ENCODE measurements around the gene MBOAT1.

Gene MBOAT1

GRCh38 chr6:20241102-20241501, 28.8 kb upstream of the MBOAT1 start:
- no peak overlapping the region for H3K27ac ChIP-seq
- no peak for TF ChIP-seq CTCF (IDR thresholded peaks at IDR 0.05)
- no peak for TF ChIP-seq ZFX (IDR thresholded peaks at IDR 0.05; ENCODE audit: borderline replicate concordance)

- TF ChIP-seq ZFX (IDR thresholded peaks at IDR 0.05; ENCODE audit: borderline replicate concordance) (no peak), CTCF (IDR thresholded peaks at IDR 0.05) (no peak)
- no peak overlapping the region for H3K27ac ChIP-seq
These were observed 26.7 kb upstream of the MBOAT1 start for GRCh38 chr6:20238688-20239587.

- H3K27ac ChIP-seq: no peak overlapping the region
- no peak for TF ChIP-seq ZFX (IDR thresholded peaks at IDR 0.05; ENCODE audit: borderline replicate concordance)
- TF ChIP-seq CTCF (IDR thresholded peaks at IDR 0.05): no peak
These were observed 25.6 kb upstream of the MBOAT1 start for GRCh38 chr6:20237677-20238460.

GRCh38 chr6:20236909-20237600, 24.8 kb upstream of the MBOAT1 start:
- TF ChIP-seq ZFX (IDR thresholded peaks at IDR 0.05; ENCODE audit: borderline replicate concordance): no peak
- TF ChIP-seq CTCF (IDR thresholded peaks at IDR 0.05): no peak

GRCh38 chr6:20236344-20236743, 24.1 kb upstream of the MBOAT1 start:
- no peak overlapping the region for H3K27ac ChIP-seq
- TF ChIP-seq CTCF (IDR thresholded peaks at IDR 0.05) (no peak), ZFX (IDR thresholded peaks at IDR 0.05; ENCODE audit: borderline replicate concordance) (no peak)

More at GRCh38 chr6:20236909-20237600, 24.8 kb upstream of the MBOAT1 start:
- H3K27ac ChIP-seq: no peak overlapping the region

GRCh38 chr6:20235041-20235440, 22.8 kb upstream of the MBOAT1 start:
- TF ChIP-seq ZFX (IDR thresholded peaks at IDR 0.05; ENCODE audit: borderline replicate concordance) (no peak), CTCF (IDR thresholded peaks at IDR 0.05) (no peak)
- H3K27ac ChIP-seq: no peak overlapping the region

Measured in 22Rv1 (cell line).